NCI-H1417 treated with DMSO at 0.1 percent for 48 hours (cell line): ENCODE data around the gene RANGAP1.
A peak's percentile ranks its signal among the peaks of the same experiment; 100 is the strongest.

Experiments used
- DNase-seq: peaks from one replicate; lab custom pipeline; 2025; lab: John Stamatoyannopoulos, UW

Gene RANGAP1

DNA sequence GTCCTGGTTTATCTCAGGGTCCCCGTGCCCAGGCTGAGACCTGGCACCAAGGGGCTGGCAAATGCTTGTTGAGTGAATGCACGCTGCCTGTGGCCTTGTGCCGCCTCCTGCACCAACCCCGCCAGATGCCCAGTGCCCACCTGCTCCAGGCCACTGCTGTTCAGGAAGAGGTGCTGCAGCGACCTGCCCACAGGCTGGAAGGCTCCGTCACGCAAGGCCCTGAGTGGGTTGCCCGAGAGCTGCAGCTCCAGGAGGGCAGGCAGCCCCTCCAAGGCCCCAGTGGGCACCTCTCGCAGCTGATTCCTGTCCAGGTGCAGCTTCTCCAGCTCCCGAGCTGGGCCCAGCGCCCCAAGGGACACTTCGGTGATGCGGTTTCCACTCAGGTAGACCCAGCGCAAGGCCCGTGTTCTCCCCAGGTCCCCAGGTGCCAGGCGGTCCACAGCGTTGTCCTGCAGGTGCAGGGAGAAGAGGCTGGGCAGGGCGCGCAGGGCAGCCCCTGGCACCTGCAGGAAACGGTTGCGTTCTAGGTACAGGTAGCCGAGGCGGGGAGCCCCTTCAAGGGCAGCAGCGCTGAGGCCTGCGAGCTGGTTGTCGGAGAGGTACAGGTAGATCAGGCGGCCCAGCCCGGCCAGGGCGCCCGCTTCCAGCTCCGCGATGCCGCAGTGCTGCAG, 48.8 kb downstream of the RANGAP1 start:
- no peak for DNase-seq

DNA sequence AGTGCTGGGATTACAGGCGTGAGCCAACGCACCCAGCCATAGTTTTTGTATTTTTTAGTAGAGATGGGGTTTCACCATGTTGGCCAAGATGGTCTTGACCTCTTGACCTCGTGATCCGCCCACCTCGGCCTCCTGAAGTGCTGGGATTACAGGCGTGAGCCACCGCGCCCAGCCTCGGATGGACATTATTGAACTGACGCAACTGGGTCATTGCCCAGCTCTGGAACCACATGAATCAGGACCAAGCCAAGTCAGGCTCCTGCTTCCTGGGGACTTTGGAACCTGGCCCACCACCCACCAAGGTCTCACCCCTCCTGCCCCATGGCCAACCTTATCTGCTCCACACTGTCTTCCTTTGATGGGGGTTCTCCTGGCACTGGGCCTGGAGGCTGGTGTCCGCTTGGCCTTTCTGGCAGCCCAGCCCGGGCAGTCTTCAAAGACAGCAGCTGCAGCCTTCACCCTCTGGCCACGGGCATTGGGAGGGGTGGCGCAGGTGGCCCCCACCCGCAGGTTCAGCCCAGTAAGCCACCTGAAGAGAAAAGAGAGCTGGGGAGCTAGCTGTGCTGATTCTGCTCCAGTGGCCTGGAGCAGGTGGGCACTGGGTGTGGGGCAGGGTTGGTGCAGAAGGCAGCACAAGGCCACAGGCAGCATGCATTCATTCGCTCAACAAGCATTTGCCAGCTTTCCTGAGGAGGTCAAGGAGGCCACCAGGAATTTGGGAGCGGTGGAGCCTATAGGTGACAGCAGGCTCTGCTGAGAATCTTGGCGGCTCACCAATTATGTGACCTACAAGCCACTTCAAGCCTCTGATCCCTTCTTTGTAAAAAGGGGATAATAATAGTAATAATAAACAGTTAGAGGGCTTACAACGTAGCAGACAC, 50.9 kb downstream of the RANGAP1 start:
- no peak for DNase-seq

DNA sequence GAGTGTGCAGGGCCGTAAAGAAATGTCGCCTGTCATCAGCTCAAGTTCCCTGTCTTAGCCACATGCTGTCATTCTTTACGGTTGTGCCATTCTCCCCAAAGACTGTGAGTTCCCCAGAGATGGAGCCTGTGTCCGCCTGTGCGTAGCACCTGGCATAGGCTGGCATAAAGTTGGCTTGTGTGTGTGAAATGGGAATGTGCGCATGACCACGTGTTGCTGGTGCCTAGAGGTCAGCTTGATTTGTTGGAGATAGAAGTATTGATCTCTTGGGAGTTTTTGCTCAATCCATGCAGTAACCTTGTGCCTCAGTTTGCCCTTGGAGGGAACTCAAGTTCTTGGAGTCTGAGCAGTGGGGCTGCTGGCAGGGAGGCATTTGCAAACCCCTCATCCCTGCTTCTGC, 54.6 kb downstream of the RANGAP1 start:
- DNase-seq, result no peak

DNA sequence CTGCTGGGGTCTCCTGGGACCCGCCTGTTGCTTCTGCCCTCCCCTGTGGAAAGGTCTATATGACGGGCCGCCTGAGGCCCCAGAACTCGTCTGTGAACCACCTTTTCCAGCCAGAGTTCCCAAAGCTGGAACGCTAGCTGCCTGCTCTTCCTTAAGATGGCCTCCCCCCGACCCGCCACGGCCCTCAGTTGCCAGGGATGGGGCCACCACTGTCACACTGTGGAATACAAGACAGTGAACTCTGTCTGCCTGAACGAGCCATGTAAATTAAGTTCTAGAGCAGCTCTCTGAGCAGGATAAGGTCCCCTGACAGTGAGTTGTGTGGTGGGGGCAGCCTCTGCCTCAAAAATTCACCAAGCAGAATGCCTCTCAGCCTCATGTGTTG, 55.6 kb downstream of the RANGAP1 start:
- no peak for DNase-seq

DNA sequence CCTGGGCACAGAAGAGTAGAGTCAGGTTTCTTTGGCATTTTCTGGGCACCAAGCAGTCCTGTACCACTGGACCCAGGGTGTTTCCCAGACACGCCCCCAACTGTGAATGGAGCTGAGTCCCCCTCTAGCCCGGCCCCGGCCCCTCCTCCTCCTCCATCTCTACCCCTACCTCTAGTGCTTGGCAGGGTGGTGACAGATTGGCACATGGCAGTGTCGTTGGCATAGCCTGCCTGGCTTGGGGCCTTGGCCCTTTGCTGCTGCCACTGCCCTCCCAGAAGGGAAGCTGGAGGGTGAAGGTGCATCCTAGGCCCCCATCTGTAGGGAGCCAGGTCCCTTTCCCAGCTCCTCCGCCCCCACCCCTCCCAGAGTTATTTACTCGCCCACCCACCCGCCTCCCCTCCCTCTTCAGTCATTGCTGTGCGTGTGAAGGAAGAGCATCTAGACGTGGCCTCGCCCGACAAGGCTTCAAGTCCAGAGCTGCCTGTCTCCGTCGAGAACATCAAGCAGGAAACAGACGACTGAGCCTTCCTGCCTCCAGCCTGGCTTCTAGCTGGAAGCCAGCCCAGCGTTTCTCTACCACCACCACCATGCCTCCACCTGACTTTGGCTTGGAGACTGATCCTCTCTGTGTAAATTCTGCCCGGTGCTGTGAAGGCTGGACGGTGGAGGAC, 56.1 kb downstream of the RANGAP1 start:
- DNase-seq, result no peak

DNA sequence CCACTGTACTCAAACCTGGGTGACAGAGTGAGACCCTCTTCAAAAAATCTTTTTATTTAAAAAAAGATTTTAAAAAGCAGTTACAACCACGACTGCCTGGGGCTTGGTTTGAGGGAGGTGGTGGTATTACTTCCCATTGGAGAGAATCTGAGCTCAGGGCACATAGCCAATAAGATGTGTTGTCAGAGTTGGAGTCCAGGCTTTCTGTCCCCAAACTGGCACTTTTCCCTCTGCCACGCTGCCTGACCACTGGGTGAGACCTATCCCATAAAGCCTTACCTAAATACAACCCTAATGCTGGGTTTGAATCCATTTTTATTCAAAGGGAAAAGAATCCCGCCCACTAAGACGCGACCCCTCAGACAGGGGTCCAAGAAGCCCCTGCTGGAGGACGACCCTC, 56.8 kb downstream of the RANGAP1 start:
- no peak for DNase-seq

DNA sequence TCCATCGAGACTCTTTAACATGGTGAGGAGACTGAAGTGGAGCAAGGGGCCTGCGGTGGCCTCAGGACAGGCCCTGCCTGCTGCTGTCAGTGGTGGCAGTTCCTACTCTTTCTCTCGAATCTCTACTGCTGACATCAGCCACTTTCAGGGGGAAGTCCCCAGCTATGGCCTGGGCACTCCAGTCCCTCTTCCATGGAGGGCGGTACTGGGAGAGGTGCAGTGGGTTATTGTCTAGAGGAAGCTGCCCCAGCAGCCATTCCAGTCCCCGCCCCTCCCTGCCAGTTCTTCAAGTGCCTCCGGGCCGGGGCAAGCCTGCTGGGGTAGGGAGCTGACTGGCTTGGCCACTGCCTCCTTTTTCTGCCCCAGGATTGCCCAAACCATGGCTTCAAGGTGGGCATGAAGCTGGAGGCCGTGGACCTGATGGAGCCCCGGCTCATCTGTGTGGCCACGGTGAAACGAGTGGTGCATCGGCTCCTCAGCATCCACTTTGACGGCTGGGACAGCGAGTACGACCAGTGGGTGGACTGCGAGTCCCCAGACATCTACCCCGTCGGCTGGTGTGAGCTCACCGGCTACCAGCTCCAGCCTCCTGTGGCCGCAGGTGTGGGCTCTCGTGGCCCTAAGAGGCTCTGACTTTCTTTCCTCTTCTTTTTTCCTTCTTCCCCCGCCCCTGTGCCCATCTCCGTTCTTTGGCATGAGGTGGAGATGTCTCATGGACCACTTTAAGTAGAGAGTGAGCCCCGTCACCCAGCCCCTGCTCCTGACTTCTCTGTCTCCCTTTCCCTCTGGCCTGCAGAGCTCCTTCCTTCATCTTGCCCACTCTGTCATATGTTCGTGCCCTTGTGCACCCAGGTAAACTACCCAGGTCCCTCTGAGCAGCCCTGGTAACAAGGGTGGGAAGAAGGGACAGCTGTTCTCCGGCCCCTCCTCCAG, 59.0 kb downstream of the RANGAP1 start:
- DNase-seq, result no peak

DNA sequence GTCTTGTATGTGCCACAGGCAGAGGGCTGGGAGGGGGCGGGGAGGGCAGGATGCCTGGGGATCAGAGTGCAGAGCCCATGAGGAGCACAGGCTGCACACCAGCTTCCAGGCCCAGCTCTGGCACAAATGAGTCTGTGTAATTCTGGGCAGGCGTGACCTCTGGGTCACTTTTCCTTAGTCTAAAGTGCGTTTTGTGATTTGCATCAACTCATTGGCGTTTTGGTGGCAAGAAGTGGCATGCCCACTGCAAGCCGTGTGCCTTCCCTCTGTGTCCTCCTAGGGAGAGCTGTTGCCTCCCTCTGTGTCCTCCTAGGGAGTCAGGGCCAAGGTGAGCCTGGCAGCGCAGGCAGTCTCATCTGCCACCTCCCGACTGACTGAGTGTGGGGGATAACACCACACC, 62.5 kb downstream of the RANGAP1 start:
- no peak for DNase-seq

DNA sequence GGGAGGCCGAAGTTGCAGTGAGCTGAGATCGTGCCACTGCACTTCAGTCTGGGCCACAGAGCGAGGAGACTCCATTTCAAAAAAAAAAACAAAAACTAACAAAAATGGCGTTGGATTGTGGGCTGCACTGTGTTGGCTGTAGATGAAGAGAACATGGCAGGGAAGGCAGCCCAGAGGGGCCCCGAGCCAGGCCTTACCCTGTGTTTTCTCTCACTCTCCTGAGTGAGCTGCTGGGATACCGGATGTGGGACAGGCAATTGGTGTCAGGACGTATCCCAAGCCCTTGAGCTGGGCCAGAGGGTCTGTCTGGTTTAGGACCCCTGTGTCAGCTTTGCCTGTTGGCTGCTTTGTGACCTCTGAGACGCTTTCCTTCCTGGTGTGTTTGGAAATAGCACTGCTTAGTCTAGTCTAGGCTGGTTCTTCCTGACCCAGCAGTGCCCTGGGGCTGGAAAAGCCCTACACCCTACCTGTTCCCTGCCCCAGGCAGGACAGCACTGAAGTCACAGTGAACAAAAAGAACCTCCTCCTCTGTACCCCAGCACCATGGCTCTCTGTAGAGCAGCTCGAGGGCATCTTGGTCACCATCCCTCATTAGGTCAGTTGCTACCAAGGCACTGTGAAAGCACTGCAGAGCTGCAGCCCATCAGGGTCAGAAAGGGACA, 63.0 kb downstream of the RANGAP1 start:
- no peak for DNase-seq

DNA sequence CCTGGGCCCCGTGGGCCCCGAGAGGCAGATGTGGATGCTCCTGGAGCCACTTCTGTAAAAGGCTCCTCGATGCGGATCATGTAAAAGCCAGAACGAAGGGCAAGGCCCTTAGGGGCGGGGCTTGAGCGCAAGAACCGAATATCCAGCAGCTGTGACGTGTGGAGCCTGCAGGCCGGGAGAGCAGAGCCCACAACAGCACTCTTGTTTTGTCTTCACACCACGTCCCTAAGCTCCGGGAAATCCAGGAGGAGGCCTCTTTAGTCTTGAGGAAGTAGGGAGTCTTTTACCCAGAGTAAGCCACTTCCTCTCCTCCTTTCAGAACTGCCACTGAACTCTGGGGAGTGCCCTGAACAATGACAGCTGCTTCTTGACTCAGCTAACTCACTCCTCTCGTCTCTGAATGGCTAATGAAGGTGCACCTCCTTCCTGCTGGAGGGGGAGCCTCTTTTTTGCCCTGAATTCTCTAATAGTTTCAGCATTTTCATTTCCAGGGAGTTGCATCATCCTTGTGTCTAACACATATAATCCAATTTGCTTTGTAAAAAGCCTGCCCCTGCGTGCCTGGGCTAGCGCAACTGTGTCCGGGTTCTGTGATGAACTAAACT, 68.3 kb downstream of the RANGAP1 start:
- DNase-seq, result no peak

DNA sequence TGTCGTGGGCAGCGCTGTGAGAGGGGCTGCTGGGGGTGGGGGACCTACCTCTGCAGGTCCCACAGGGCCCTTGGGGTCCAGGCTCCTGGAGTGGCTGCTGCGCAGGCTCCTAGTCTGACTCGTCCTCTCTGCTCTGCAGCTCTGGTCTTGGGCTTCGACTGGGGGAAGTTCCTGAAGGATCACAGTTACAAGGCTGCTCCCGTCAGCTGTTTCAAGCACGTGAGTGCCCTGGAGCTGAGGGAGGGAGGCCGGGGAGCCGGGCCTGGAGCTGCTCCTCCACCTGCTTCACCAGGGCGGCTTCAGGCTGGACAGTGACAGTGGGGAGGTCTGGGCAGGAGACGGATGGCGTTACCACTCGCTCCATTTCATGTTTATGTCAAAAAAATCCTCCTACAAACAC, 69.0 kb downstream of the RANGAP1 start:
- DNase-seq, result no peak

DNA sequence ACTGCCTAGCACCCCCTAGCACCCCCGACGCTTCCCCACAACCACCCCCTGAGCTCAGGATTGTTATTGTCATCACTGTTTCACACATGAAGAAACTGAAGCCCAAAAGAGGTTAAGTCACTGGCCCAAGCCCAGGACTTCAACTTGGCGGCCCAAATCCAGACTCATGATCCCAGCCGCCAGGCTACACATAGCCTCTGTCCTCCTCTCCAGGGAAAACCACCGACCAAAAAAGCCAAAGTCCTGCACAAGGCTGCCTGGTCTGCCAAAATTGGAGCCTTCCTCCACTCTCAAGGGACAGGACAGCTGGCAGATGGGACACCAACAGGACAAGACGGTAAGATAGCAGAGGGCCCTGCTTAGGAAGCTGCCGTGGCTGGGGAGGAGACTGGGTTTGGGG, 70.1 kb downstream of the RANGAP1 start:
- DNase-seq, result no peak

DNA sequence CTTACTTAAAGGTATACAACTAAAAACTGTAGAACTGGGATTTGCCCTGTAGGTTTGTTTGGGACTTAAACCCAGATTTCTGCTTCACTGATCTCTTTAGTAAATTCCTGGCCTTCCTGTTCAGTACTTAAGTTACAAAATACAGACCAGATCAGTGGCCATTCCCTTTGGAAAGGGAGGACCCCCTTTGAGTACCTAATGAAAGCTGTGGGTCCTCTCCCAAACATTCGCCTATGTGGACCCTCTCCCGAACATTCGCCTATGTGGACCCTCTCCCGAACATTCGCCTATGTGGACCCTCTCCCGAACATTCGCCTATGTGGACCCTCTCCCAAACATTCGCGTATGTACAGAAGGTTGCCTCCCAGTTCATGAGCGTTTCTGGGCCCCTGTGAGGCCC, 70.6 kb downstream of the RANGAP1 start:
- no peak for DNase-seq

DNA sequence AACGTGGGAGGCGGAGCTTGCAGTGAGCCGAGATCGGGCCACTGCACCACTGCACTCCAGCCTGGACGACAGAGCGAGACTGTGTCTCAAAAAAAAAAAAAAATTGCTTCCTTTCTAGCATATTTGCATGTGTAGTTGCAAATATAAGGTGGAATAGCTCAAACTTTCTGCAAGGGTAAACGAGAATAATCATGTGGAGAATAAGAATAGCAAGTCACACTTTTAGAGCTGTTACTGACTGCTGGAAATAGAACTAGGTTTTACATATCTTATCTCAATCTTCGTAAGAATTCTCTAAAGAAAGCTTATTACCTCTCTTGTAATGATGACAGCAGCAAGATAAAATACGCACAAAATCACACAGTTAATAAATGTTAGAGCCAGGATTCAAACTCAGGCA, 79.3 kb downstream of the RANGAP1 start:
- DNase-seq, result no peak

DNA sequence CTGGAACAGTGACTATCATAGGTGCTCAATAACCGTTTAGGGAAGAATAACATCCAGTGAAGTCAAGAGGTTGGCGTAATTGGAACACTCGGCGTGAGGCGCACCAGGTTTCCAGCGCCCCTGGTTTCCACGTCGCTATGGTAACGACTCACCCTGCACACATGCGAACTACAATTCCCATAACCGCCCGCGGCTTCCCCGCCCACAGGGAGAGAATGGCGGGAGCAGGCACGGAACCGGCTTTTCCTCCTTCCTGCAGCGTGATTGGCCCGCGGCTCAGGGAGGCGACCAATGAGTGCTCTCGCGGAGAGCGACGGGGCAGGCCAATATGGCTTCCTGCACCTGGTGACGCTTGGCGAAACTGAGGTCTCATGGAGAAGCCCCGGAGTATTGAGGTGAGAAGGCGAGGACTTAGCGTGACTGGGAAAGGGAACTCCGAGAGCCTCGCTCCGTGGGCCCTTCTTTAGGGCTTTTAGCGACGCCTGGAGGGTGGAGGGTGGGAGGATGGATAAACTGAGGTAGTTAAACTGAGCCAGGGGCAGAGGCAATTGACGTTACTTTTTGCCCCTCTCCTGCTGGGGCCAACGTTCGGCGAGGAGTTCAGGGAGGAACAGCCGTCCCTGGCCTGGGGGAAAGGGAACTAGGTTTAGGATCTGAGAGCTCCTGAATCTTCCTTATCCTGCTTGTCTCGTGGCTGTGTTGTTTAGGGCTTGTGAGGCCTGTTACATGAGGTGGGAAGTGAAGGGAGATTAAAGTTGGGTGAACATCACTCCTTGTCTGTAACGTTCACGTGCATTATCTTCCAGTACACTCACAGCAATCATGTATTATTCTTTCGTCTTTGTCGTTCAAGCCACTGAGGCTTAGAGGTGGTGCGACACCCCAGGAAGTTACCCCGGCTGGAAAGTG, 80.7 kb downstream of the RANGAP1 start, which contains the start of gene L3MBTL2:
L3MBTL2 (plus strand) TSS at position 321 of the 909 bp plus-strand sequence; CDS start at position 372, 51 bp downstream.
- peak; percentile 75 for DNase-seq

DNA sequence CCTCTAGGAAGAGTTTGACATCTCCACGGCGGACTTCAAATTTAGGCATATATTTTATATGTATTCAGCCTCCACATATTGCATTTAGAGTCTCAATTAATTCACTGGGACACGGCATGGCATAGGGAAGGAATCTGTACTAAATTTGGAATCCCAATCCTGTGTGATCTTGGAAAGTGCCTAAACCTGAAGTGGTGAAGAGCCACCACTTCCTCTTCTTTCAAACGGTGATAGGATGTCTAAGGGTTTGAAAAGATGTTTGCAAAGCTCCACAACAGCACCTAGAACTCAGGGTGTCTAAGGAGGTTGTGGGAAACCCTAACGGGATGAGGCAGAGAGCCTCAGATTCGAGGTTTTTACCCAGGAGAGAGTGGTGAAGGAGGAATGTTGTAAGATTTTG, 81.9 kb downstream of the RANGAP1 start:
- DNase-seq, result no peak

DNA sequence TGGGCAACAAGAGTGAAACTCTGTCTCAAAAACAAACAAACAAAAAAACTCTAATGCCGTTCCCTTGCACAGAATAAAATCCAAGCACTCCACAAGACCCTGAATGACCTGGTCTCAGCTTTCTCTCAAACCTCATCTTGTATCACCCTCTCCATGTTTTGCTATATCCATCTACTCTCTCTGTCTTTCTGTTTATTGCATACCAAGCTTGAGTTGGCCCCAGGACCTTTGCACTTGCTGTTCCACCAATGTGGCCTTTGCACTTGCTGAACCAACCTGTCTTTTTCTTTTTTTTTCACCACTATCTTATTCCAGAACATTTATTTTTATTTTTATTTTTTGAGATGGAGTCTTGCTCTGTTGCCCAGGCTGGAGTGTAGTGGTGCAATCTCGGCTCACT, 82.9 kb downstream of the RANGAP1 start:
- DNase-seq, result no peak

DNA sequence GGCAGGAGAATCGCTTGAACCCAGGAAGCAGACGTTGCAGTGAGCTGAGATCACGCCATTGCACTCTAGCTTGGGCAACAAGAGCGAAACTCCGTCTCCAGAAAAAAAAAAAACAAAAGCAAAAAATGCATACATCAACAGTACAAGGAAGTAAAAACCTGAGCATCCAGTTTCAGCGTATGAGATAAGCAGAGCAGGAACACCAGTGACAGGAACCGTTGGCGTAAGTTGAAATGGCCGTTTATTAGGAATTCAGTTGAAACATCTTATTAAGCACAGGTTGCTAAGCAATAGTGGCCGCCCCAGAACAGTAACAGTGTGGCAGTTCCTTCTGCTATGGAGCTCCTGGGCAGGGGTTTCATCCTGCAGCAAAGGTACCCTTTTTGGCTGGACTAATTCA, 84.8 kb downstream of the RANGAP1 start:
- DNase-seq, result no peak

DNA sequence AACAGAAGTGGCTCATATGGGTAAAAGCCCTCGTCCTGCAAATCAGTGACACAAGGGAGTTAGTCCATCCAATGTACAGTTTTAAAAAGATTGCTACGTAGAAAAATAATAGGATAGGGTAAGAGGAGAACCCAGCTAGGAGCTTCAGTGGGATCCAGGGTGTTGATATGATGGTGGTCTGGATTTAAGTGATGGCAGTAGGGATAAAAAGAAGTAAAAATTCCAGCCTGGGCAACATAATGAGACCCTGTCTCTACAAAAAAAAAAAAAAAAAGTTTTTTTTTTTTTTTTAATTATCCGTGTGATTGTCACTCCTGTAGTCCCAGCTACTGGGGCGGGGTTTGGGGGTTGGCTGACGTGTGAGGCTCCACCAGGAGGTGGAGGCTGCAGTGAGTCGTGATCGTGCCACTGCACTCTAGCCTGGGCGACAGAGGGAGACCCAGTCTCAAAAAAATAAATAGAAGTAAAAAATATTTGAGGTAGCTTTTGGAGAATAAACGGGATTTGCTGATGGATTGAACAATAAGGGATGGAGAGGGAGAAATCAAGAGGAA, 87.9 kb downstream of the RANGAP1 start:
- DNase-seq, result no peak
